ENCODE results near the gene MYO1B. TPM values are rescaled to one million over a fixed set of nuclear protein-coding genes. Genes with fewer than 3 reads are reported as not detected.

MYO1B gene
- total RNA-seq, 4 donors from 2014 or later, result 17.2 to 31.8 (median 28.8) TPM

- TF ChIP-seq POLR2A (IDR thresholded peaks at IDR 0.05) (no peak), POLR2AphosphoS5 (IDR thresholded peaks at IDR 0.05) (no peak), EP300 (IDR thresholded peaks at IDR 0.05) (no peak), CTCF (IDR thresholded peaks at IDR 0.05) (no peak)
- H3K36me3 ChIP-seq, result no peaks in the 10 kb centered on the region
- H3K4me3 ChIP-seq, result no peak overlapping the region
- H3K27me3 ChIP-seq, result no peaks in the 10 kb centered on the region
- H3K27ac ChIP-seq, result no peak overlapping the region
- H3K4me1 ChIP-seq, result peaks cover 7% of the 10 kb centered on the region
- no peak for DNase-seq (ENCODE audit: low spot score in 2 of 2)
- no peaks in the 10 kb centered on the region for H3K9me3 ChIP-seq
Measured at GRCh38 chr2:191212119-191212518, 33.1 kb upstream of the MYO1B start.

GRCh38 chr2:191213333-191213732 lies 31.9 kb upstream of the MYO1B start:
- H3K27ac ChIP-seq, result no peak overlapping the region
- H3K4me1 ChIP-seq, result peaks cover 7% of the 10 kb centered on the region
- H3K36me3 ChIP-seq, result no peaks in the 10 kb centered on the region
- TF ChIP-seq POLR2AphosphoS5 (IDR thresholded peaks at IDR 0.05), result no peak
- TF ChIP-seq POLR2A (IDR thresholded peaks at IDR 0.05), result no peak
- no peak for TF ChIP-seq EP300 (IDR thresholded peaks at IDR 0.05)
- no peak for TF ChIP-seq CTCF (IDR thresholded peaks at IDR 0.05)
- no peaks in the 10 kb centered on the region for H3K27me3 ChIP-seq
- no peak overlapping the region for H3K4me3 ChIP-seq
- DNase-seq (ENCODE audit: low spot score in 2 of 2), result no peak
- no peaks in the 10 kb centered on the region for H3K9me3 ChIP-seq

GRCh38 chr2:191215230-191215629 lies 30.0 kb upstream of the MYO1B start:
- Histone ChIP-seq H3K27ac (no peak overlapping the region), H3K4me1 (peaks cover 7% of the 10 kb centered on the region), H3K27me3 (no peaks in the 10 kb centered on the region), H3K36me3 (no peaks in the 10 kb centered on the region), H3K9me3 (no peaks in the 10 kb centered on the region), H3K4me3 (no peak overlapping the region)
- no peak for DNase-seq (ENCODE audit: low spot score in 2 of 2)
- no peak for TF ChIP-seq CTCF (IDR thresholded peaks at IDR 0.05)
- no peak for TF ChIP-seq POLR2AphosphoS5 (IDR thresholded peaks at IDR 0.05)
- TF ChIP-seq POLR2A (IDR thresholded peaks at IDR 0.05), result no peak
- no peak for TF ChIP-seq EP300 (IDR thresholded peaks at IDR 0.05)
- 58% methylated on average over 1 of the region's 1 CpG for WGBS

- H3K9me3 ChIP-seq, result no peaks in the 10 kb centered on the region
- TF ChIP-seq POLR2AphosphoS5 (IDR thresholded peaks at IDR 0.05), result no peak
- H3K27ac ChIP-seq, result no peak overlapping the region
- H3K4me1 ChIP-seq, result peaks cover 7% of the 10 kb centered on the region
- no peaks in the 10 kb centered on the region for H3K27me3 ChIP-seq
- H3K36me3 ChIP-seq, result no peaks in the 10 kb centered on the region
- H3K4me3 ChIP-seq, result no peak overlapping the region
- DNase-seq (ENCODE audit: low spot score in 2 of 2), result no peak
Measured at GRCh38 chr2:191215666-191216065, 29.5 kb upstream of the MYO1B start.

GRCh38 chr2:191217580-191217979 lies 27.6 kb upstream of the MYO1B start:
- no peaks in the 10 kb centered on the region for H3K36me3 ChIP-seq
- H3K27ac ChIP-seq, result no peak overlapping the region
- DNase-seq (ENCODE audit: low spot score in 2 of 2), result no peak
- no peak overlapping the region for H3K4me3 ChIP-seq
- WGBS, result 29% methylated on average over 1 of the region's 1 CpG
- no peaks in the 10 kb centered on the region for H3K27me3 ChIP-seq
- peaks cover 7% of the 10 kb centered on the region for H3K4me1 ChIP-seq
- no peaks in the 10 kb centered on the region for H3K9me3 ChIP-seq
- TF ChIP-seq CTCF (IDR thresholded peaks at IDR 0.05) (no peak), EP300 (IDR thresholded peaks at IDR 0.05) (no peak), POLR2A (IDR thresholded peaks at IDR 0.05) (no peak), POLR2AphosphoS5 (IDR thresholded peaks at IDR 0.05) (no peak)

- peaks cover 7% of the 10 kb centered on the region for H3K4me1 ChIP-seq
- DNase-seq (ENCODE audit: low spot score in 2 of 2), result no peak
- no peaks in the 10 kb centered on the region for H3K9me3 ChIP-seq
- no peak overlapping the region for H3K27ac ChIP-seq
- H3K27me3 ChIP-seq, result no peaks in the 10 kb centered on the region
- TF ChIP-seq POLR2A (IDR thresholded peaks at IDR 0.05) (no peak), CTCF (IDR thresholded peaks at IDR 0.05) (peak in 1 of 2 donors; percentile 40), EP300 (IDR thresholded peaks at IDR 0.05) (no peak), POLR2AphosphoS5 (IDR thresholded peaks at IDR 0.05) (no peak)
- 63% methylated on average over 5 of the region's 5 CpGs for WGBS
- H3K36me3 ChIP-seq, result no peaks in the 10 kb centered on the region
- H3K4me3 ChIP-seq, result no peak overlapping the region
Measured at GRCh38 chr2:191218292-191218898, 26.8 kb upstream of the MYO1B start.
